Nephron (organoid): ENCODE results near the gene ABTB1.
"Not testable (repeated sequence)": the region's sequence is repeated elsewhere in the genome, so short reads cannot be mapped to it uniquely, and the experiment has no call there.

ENCODE experiments used
- H3K27ac Mint-ChIP-seq, 3 experiments: 2 replicates each; pipeline ENCODE4 v1.8.0; 2020; ENCODE audit warnings: mixed read lengths in 3 of 3, mild to moderate bottlenecking in 2 of 3, moderate library complexity in 1 of 3
- H3K27me3 Mint-ChIP-seq: 2 replicates; pipeline ENCODE4 v1.8.0; 2021; ENCODE audit warnings: low read depth, mild to moderate bottlenecking, moderate library complexity, mixed read lengths
- H3K36me3 Mint-ChIP-seq: 2 replicates; pipeline ENCODE4 v1.8.0; 2020; ENCODE audit warnings: low read depth, mixed read lengths
- H3K4me1 Mint-ChIP-seq: 2 replicates; pipeline ENCODE4 v1.8.0; 2020; ENCODE audit warnings: mixed read lengths
- H3K4me3 Mint-ChIP-seq, 3 experiments: 2 replicates each; pipeline ENCODE4 v1.8.0; 2020; ENCODE audit warnings: mild to moderate bottlenecking in 3 of 3, mixed read lengths in 3 of 3, moderate library complexity in 2 of 3
- H3K9me3 Mint-ChIP-seq: 2 replicates; pipeline ENCODE4 v1.8.0; 2020; ENCODE audit warnings: mixed read lengths
- TF ChIP-seq, protein P1 (sequence below), 3 experiments: fragments of 200-600 bp; sonication (generic); IDR thresholded peaks; one replicate each; pipeline ENCODE4 v1.5.0; 2021; ENCODE audit warnings: antibody characterized with exemption in 3 of 3; ENCODE audit not compliant: unreplicated experiment in 3 of 3

ABTB1 gene

DNA sequence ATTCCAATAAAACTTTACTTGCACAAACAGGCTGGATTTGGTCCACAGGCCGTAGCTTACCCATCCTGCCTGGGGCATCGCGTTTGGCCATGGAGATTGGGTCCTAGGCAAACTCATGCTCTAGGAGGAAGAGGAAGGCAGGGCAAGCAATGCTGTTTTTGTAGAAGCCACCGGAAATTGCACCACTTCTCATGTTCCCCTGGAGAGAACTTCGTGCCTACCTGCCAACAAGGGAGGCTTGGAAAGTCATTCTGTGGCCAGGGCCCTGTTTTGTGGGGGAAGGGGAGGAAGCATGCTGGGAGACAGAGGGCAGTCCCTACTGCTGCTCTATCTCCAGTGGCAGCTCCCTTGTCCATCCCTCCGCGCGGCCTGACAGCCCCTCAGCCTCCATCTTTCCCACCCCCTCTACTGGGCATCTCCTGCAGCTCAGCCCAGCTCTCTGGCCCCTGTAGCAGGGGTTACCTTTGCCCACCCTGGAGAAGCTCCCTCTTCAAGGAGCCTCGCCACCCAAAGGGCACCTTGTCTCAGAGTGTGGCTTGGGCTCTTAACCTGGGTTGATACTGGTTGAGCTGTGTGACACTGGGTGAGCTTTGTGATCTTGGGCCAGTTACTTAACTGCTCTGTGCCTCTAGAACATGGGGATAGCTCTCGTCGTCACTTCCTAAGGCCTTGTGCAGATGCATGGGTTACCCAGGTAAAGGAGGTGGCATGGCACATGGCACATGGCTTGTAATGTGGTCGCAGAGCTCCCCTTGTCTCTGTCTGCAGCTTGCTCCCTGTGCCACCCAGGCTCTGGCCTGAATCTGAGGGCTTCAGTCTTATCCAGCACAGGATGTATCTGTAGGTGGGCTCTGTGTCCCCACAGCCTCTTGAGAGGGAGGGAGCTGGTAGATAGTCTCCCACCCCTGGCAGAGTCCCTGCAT, 6.1 kb downstream of the ABTB1 start:
- Mint-ChIP-seq H3K9me3 (no peaks in the 10 kb centered on the region), H3K4me3 (no peak overlapping the region), H3K27ac (no peak overlapping the region), H3K27me3 (peaks cover 11% of the 10 kb centered on the region), H3K36me3 (peaks cover 3% of the 10 kb centered on the region), H3K4me1 (peaks cover 27% of the 10 kb centered on the region)
- TF ChIP-seq, protein P1, sequence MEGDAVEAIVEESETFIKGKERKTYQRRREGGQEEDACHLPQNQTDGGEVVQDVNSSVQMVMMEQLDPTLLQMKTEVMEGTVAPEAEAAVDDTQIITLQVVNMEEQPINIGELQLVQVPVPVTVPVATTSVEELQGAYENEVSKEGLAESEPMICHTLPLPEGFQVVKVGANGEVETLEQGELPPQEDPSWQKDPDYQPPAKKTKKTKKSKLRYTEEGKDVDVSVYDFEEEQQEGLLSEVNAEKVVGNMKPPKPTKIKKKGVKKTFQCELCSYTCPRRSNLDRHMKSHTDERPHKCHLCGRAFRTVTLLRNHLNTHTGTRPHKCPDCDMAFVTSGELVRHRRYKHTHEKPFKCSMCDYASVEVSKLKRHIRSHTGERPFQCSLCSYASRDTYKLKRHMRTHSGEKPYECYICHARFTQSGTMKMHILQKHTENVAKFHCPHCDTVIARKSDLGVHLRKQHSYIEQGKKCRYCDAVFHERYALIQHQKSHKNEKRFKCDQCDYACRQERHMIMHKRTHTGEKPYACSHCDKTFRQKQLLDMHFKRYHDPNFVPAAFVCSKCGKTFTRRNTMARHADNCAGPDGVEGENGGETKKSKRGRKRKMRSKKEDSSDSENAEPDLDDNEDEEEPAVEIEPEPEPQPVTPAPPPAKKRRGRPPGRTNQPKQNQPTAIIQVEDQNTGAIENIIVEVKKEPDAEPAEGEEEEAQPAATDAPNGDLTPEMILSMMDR (IDR thresholded peaks at IDR 0.05; ENCODE audit: unreplicated experiment in 3 of 3), result no peak

DNA sequence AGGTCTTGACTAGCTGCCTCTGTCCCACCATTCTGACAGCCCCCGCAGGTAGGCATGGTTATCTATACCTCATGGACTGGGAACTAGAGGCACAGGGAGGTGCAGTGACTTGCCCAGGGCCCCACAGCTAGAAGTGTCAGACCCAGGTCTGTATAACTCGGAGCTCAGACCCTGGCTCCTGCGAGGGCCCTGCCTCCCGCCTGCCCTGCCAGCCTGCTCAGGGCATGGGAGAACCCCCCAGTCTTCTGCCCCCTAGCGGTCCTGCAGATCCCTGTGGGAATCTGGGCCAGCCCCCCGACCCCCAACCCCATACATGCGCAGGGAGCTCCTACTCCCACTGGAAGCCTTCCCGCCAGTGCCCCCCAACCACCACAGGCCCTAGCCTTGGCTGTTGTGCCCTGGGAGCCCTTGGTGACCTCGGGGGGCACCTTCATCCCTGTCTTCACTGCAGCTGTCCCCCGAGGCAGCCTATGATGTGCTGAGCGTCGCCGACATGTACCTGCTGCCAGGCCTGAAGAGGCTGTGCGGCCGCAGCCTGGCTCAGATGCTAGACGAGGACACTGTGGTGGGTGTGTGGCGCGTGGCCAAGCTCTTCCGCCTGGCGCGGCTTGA, 6.9 kb downstream of the ABTB1 start:
- H3K27ac Mint-ChIP-seq, result no peak overlapping the region

GRCh38 chr3:127680146-127680661, 7.5 kb downstream of the ABTB1 start:
- TF ChIP-seq, protein P1 (IDR thresholded peaks at IDR 0.05; ENCODE audit: unreplicated experiment in 3 of 3), result no peak
- no peak overlapping the region for H3K4me3 Mint-ChIP-seq
- peaks cover 20% of the 10 kb centered on the region for H3K4me1 Mint-ChIP-seq
- no peaks in the 10 kb centered on the region for H3K9me3 Mint-ChIP-seq
- H3K27me3 Mint-ChIP-seq, result peaks cover 6% of the 10 kb centered on the region
- peaks cover 3% of the 10 kb centered on the region for H3K36me3 Mint-ChIP-seq
- no peak overlapping the region for H3K27ac Mint-ChIP-seq

More for the DNA sequence above, 6.9 kb downstream of the ABTB1 start:
- H3K36me3 Mint-ChIP-seq, result peaks cover 3% of the 10 kb centered on the region
- TF ChIP-seq, protein P1 (IDR thresholded peaks at IDR 0.05; ENCODE audit: unreplicated experiment in 3 of 3), result no peak
- no peak overlapping the region for H3K4me3 Mint-ChIP-seq
- peaks cover 11% of the 10 kb centered on the region for H3K27me3 Mint-ChIP-seq
- no peaks in the 10 kb centered on the region for H3K9me3 Mint-ChIP-seq
- peaks cover 23% of the 10 kb centered on the region for H3K4me1 Mint-ChIP-seq

- Mint-ChIP-seq H3K4me1 (peaks cover 20% of the 10 kb centered on the region), H3K9me3 (no peaks in the 10 kb centered on the region)
Measured at GRCh38 chr3:127680798-127681221, 8.1 kb downstream of the ABTB1 start.

DNA sequence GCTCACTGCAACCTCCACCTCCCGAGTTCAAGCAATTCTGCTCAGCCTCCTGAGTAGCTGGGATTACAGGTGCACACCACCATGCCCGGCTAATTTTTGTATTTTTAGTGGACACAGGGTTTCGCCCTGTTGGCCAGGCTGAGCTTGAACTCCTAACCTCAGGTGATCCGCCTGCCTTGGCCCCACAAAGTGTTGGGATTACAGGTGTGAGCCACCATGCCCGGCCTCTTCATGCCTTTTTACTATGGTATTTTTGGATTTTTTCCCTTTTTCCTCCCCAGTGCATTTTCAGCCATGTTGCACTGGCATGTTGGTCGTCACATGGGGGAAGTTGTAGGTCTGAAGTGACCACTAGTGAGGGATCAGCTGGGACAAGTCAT, 9.4 kb downstream of the ABTB1 start:
- not testable (repeated sequence) for H3K9me3 Mint-ChIP-seq, H3K27ac Mint-ChIP-seq, H3K4me3 Mint-ChIP-seq, H3K27me3 Mint-ChIP-seq, H3K36me3 Mint-ChIP-seq
- H3K4me1 Mint-ChIP-seq, result peaks cover 15% of the 10 kb centered on the region

More at GRCh38 chr3:127680798-127681221, 8.1 kb downstream of the ABTB1 start:
- Mint-ChIP-seq H3K27ac (peak overlapping the region in 2 of 3 experiments; percentile 82 to 85), H3K4me3 (no peak overlapping the region), H3K27me3 (peaks cover 3% of the 10 kb centered on the region), H3K36me3 (peaks cover 3% of the 10 kb centered on the region)
- TF ChIP-seq, protein P1 (IDR thresholded peaks at IDR 0.05; ENCODE audit: unreplicated experiment in 3 of 3), result no peak

DNA sequence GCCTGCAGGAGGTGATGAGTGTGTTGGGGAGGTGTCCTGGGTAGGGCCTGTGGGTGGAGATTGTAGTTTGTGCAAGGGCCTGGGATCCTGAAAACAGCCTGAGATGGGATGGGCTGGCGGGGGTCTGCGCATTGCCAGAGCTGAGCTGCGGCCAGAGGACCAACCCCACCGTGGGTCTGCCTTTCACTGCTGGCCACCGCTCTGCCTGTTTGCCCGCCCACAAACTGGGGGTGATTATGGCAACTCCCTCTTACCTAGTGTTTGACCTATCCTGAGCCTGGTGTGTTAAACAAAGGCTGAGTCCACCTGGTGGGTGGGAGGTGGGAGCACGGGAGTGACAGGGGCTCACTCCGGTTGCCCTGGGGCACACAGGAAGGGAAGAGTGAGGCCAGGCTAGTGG, 9.8 kb downstream of the ABTB1 start:
- H3K4me1 Mint-ChIP-seq, result peaks cover 15% of the 10 kb centered on the region
- TF ChIP-seq, protein P1 (IDR thresholded peaks at IDR 0.05; ENCODE audit: unreplicated experiment in 3 of 3), result no peak
- H3K27me3 Mint-ChIP-seq, result peaks cover 3% of the 10 kb centered on the region
- no peak overlapping the region for H3K27ac Mint-ChIP-seq
- H3K36me3 Mint-ChIP-seq, result no peaks in the 10 kb centered on the region
- H3K4me3 Mint-ChIP-seq, result no peak overlapping the region
- no peaks in the 10 kb centered on the region for H3K9me3 Mint-ChIP-seq
